Measurements from ENCODE around the gene STX3.

The STX3 gene

DNA sequence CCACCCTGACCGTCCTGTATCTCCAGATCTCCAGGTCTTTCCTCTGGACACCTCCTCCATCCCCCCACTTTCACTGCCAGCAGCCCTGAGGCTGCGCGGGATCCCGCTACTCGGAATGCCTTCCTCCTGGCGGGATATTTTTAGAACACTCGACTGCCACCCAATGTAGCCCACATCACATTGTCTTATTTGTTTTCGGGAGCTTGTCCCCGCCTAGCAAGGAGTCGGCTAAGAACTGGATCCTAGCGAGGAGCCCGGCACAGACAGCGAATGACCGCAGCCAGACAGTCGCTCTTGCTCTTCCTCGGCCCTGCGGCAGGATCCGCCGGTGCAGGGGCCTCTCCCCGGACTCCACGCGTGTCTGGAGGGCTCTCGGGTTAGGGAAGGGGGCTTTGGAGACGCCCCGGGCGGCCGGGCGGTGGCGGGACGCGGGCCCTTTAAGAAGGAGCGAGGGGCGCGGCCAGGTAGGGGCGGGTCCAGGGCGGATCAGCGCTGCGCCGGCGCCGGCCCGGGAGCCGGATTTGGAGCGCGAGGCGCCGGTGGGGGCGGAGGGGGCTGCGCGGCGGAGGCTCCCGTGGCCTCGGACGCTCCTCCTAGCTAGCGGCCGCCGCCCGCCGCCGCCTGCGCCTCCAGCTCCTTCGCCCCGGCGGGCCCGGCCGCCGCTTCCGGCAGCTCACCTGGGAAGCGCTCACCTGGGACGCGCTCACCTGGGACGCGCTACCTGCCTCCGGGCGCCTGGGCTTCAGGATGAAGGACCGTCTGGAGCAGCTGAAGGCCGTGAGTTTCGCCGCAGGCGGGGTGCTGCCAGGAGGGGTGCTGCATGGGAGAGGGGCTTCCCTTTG lies at the start of gene STX3:
STX3 (plus strand) TSS at position 518 of the 842 bp plus-strand sequence; CDS start at position 748, 230 bp downstream.
- DNase-seq = peak; percentile 63

DNA sequence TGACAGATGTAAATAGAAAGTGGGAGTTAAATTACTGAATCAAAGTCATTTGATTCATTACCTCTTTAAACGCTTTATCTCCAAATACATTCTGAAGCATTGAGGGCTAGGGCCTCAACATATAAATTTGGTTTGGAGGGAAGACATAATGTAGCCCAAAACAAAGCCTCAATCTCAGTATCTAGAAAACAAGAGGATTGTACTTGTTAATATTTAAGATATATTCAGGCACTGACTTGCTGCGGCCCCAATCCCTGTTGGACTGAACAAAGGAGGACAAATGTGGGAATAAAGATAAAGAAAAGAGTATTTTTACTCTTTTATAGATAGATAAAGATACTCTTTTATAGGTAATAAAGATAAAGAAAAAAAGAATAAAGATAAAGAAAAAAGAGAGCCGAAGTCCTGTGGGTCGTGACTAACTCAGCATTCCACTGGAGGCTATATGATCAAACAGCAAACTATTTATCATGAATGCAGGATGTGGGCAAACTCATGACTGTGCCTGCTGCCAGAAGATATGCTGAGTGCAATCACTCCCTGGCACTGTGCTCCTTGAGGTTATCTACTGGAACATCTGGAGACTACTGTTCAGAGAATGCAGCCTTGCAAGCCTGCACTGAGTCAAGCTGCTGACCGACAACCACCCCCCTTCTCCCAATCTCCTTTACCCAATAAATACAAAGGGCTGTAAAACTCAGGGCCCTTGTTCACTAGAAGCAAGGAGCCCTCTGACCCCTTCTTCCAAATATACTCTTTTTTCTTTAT lies 48.5 kb upstream of the STX3 start:
- peak; percentile 90 for DNase-seq

GRCh38 chr11:59707371-59707770 lies 47.8 kb upstream of the STX3 start:
- DNase-seq = no peak

GRCh38 chr11:59708537-59708936 lies 46.6 kb upstream of the STX3 start:
- DNase-seq = peak; percentile 42

- DNase-seq = no peak
These were observed 44.9 kb upstream of the STX3 start for GRCh38 chr11:59710136-59710847.

DNA sequence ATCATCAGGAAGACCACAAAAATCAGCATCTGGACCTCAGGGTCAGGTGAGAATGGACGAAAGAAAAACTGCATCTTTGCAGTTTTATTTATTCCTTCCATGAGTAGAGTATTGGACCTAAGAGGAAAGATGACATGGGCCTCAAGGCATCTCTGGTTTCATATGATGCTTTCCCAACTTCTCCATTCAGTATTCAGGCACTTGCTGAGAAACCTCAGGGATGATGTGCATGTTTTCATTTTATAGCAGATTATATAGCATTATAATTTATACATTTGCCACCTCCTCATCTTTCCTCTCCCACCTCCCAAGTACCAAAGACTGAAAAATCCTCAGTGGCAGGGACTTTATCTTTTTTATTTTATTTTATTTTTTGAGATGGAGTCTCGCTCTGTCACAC lies 41.4 kb upstream of the STX3 start, which contains the start of gene OR10V1:
OR10V1 (minus strand) TSS at position 101 of the 400 bp plus-strand sequence; CDS start at position 101, 0 bp downstream.
- no peak for DNase-seq

- DNase-seq = no peak
These were observed 39.1 kb upstream of the STX3 start for GRCh38 chr11:59716051-59716450.

DNA sequence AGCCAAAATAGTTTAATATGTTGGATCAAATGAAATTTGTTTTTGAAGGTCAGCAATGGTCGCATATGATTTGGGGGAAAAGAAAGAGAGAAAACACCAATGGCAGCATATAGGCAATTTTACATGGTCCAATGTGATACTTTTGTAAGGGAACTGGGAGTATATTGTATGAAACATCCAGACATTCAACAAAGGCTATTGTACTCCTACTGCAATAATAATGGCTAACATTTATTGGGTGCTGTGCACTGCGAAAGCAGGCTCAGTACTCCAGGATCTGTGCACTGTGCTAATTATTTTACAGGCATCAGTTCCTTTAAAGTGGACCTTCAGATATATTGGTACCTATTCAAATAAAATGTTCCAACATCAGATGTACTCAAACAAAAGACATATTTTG lies 35.6 kb upstream of the STX3 start:
- DNase-seq = no peak

DNA sequence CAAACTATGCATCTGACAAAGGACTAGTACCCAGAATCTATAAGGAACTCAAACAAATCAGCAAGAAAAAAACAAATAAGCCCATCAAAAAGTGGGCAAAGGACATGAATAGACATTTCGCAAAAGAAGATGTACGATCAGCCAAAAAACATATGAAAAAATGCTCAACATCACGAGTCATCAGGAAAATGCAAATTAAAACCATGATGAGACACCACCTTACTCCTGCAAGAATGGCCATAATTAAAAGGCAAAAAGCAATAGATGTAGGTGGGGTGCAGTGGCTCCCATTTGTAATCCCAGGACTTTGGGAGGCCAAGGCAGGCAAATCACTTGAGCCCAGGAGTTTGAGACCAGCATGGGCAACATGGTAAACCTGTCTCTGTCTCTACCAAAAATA lies 31.1 kb upstream of the STX3 start:
- no peak for DNase-seq

DNA sequence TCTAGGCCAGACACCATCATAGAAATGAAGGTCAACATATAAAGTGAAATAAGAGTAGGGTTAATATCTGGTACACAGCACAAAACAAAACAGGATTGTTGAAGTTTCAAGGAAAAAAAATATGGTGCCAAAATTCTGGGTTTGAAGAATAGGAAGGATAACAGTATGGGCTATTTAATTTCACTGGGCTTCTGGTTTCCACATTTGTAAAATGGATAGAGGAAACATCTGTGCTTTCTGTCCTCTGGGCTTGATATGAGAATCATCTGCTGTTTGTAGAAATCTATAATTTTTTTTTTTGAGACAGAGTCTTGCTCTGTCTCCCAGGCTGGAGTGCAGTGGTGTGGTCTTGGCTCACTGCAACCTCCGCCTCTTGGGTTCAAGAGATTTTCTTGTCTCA lies 27.8 kb upstream of the STX3 start:
- no peak for DNase-seq

DNA sequence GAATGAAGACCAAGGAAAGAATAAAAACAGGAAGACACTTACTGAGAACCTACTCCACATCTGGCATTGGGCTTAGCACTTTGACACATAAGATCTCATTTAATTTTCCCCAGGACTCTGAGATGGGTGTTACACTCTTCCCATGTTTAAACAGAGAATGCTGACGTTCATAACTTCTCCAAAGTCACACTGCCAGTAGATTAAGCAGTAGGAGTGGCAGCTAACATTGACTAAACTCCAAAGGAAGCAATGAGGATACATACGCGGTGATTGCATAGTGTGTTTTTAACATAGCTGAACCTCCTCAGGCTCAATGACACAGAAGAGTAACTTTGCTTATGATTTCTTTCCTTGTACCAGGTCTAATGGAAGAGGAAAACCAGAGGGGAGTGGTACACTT lies 27.0 kb upstream of the STX3 start:
- DNase-seq = no peak

DNA sequence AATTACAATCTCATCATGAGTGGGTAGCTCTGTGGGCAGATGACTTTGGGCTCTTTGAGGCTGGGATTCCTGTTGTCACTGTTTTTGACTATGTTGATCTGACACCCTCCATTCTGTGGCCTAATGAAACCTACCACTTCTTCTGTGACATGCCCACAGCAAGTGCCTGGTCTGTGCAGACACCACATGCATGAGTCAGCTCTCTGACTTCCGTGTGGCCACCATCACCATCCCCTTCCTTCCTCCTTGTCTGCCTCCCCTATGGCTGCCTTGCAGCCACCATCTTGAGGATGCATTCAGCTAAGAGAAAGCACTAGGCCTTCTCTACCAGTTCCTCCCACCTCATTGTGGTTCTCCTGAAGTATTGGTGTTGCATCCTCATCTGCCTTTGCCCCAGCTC lies 26.3 kb upstream of the STX3 start:
- DNase-seq = no peak

- no peak for DNase-seq
These were observed 25.3 kb upstream of the STX3 start for GRCh38 chr11:59729834-59730233.

- no peak for DNase-seq
These were observed 24.1 kb upstream of the STX3 start for GRCh38 chr11:59730896-59731565.

DNA sequence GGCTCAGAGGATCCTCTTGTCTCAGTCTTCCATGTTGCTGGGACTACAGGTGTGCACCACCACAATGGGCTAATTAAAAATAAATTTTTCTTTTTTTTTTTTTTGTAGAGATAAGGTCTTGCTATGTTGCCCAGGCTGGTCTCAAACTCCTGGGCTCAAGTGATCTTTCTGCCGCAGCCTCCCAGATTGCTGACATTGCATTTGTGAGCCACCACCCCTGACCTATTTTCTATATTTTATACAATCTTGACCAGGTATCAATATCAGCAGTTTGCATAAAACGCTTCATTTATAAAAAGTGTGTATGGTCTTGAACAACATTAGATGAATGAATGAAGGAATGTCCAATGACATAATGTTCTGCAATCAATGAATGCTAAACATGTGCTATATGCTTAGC lies 9.1 kb upstream of the STX3 start:
- no peak for DNase-seq

- DNase-seq = peak; percentile 75
These were observed 1.3 kb upstream of the STX3 start for GRCh38 chr11:59753650-59754493.

- no peak for DNase-seq
These were observed 700 bp upstream of the STX3 start for GRCh38 chr11:59754494-59754858.

DNA sequence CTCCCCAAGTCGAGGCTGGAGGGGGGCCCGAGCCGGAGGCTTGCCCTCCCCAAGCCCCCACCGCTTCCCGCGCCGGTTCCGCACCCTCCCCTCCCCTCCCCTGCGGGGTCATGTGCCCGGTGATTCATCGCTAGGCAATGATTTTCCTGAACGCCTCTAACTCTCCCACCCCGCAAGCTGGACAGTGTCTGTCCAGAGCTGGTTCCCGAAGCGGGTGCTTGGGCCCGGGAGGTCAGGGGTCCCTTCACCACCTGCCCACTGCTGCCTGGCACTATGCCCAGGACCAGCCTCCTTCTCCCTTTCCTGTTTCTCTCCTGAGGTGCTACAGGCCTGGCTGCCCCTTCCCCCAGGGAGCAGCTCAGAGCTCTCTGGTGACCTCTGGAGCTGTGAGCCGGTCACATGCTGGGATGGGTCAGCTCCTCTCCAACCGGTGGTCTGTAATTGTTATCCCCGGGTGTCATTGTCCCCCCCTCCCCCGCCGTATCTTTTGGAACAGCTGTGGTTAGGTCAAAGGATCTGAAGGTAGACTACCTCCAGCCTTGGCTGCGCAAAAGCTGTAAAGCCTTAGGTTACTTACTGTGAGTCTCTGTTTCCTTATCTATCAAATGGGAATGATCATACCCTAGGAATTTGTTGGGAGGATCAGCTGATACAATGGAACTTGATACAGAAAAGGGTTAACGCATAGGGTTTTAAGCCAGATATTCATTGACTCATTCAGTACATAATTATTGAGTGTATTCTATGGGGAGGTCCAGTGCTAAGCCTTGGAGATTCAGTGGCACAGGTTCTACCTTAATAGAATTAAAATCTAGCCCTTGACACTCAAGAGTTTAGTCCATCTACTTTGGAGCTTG lies 753 bp downstream of the STX3 start:
- DNase-seq = peak; percentile 63

GRCh38 chr11:59756558-59756840 lies 1.3 kb downstream of the STX3 start:
- DNase-seq = peak; percentile 10

- no peak for DNase-seq
These were observed 1.7 kb downstream of the STX3 start for GRCh38 chr11:59756845-59757244.

DNA sequence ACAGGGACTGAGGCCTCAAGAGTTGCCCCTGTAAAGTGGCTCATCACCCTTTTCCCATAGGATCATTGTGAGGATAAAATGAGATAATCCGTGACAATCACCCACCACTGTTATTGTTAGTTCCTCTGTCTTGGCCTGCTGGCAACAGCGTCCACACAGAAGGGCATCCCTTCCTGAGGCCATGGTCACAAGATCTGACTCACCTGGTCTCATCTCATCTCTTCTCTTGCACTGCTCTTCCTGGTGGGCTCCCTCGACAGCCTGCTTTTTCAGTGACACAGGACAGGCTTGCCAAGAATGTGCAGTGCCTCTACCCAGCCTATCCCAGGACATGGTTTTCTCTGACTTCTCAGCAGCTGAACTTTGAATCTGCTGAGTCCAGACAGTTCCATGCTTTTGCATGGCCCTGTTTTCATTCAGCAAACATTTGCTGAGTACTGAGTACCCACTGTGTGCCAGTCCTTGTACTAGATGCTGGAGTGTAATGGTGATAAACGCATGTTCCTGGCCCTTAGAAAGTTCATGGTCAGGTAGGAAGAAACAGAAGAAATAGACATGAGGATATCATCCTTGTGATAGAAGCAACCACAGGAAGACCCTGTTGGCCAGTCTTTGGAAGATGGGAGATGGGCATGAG lies 3.3 kb downstream of the STX3 start:
- DNase-seq = no peak

All from fibroblast of skin of right biceps (primary cell).